Adipocyte (in vitro differentiated cells): ENCODE measurements around the gene MAST4.

ENCODE experiments used
- DNase-seq: peaks from one replicate; pipeline ENCODE4 v3.0.0-alpha.2; 2015; ENCODE audit warnings: low read depth
- H3K27me3 ChIP-seq: replicated peaks from 2 replicates; pipeline ENCODE4 v1.7.0; 2013; ENCODE audit warnings: mild to moderate bottlenecking, low read length, moderate library complexity; ENCODE audit not compliant: control insufficient read depth, insufficient read depth
- H3K36me3 ChIP-seq: 2 replicates; pipeline ENCODE4 v1.7.0; 2013; ENCODE audit warnings: low read length, mild to moderate bottlenecking, moderate library complexity; ENCODE audit not compliant: control insufficient read depth, insufficient read depth, severe bottlenecking
- H3K4me1 ChIP-seq: 2 replicates; pipeline ENCODE4 v1.7.0; 2013; ENCODE audit warnings: mild to moderate bottlenecking, low read length, moderate library complexity; ENCODE audit not compliant: control insufficient read depth, insufficient read depth
- H3K4me3 ChIP-seq: 2 replicates; pipeline ENCODE4 v1.7.0; 2013; ENCODE audit warnings: mild to moderate bottlenecking, low read length, moderate library complexity
- H3K9ac ChIP-seq: 2 replicates; pipeline ENCODE4 v1.7.0; 2013; ENCODE audit warnings: mild to moderate bottlenecking, low read length, moderate library complexity
- H3K9me3 ChIP-seq: 2 replicates; pipeline ENCODE4 v1.7.0; 2013; ENCODE audit warnings: mild to moderate bottlenecking, low read length, moderate library complexity; ENCODE audit not compliant: control insufficient read depth

The MAST4 gene

DNA sequence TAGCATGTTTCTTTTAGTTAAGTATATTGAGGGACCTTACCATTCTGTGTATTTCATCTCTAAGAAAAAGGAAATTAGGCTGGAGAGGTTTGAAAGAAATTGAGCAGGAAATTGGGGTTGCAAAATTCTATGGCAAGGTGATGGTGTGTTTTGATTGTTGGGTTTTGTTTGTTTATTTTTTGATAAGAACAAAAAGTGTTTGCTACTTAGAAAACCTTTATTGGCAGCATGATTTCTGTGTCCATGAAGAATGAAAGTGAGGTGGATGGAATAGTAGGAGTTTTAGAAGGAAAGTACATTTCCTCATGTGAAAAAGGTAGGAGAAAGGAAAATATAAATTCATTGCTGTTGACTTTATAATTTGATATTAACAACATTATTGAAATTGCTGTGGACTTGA, 433.3 kb downstream of the MAST4 start:
- peaks cover 56% of the 10 kb centered on the region for H3K4me1 ChIP-seq
- H3K27me3 ChIP-seq = no peaks in the 10 kb centered on the region
- DNase-seq = no peak
- no peak overlapping the region for H3K9ac ChIP-seq
- no peaks in the 10 kb centered on the region for H3K9me3 ChIP-seq
- no peak overlapping the region for H3K4me3 ChIP-seq
- no peaks in the 10 kb centered on the region for H3K36me3 ChIP-seq

DNA sequence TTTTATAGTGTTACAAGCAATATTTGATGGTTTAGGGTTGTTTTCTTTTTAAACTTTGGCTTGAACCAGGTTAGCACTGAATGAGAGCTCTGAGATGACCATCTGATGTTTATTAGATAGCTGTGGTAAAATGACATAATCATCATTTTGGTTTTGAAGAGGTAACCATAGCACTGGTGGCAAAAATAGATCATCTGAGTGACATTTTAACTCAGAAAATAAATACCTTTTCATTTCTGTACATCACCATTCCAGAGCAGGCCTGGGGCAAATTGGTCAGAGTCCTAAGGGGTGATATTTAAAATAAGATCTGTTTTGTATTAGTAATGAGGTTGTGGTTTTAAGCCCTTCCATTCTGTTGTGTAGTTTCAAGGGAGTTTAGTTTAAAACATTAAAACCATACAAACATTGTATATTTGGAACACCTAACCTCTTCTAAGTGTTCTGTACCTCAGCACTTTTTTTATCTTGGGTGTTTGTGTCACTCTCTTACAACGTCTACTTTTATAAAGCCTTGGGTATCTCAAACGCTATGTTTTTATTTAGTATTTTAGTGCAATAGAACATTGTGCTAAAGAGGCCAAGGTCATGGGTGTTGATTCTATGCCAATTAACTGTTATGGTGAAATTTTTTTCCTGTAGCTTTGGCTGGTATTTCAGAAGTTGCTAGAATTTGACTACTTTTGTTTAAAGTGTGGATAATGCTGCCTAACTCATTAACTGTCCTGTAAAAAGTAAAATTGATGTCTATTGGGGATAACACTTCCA, 434.3 kb downstream of the MAST4 start:
- H3K9ac ChIP-seq = peak overlapping the region; percentile 41
- no peaks in the 10 kb centered on the region for H3K36me3 ChIP-seq
- H3K9me3 ChIP-seq = no peaks in the 10 kb centered on the region
- peak; percentile 41 for DNase-seq
- H3K4me3 ChIP-seq = peak overlapping the region; percentile 36
- peaks cover 60% of the 10 kb centered on the region for H3K4me1 ChIP-seq
- H3K27me3 ChIP-seq = no peaks in the 10 kb centered on the region

DNA sequence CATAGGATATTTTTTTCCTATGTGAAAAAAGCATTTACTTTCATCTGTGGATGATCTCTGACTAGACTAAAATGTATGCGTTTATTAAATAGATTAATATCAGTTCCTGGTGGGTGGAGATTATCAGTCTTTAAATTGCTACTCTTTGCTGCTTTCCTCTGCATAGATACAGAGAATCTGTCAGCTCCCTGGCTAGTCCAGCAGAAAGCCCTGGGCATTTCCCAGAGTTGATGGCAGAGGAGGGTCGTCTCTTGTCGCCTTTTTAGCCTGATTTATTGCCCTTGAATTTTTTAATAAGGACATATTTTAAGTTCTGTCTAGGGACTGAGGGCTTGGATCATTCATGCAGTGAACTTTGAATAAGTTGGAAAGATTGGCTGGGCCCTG, 434.9 kb downstream of the MAST4 start:
- Histone ChIP-seq H3K4me3 (peak overlapping the region; percentile 36), H3K9ac (peak overlapping the region; percentile 41), H3K27me3 (no peaks in the 10 kb centered on the region), H3K36me3 (no peaks in the 10 kb centered on the region), H3K4me1 (peaks cover 59% of the 10 kb centered on the region), H3K9me3 (no peaks in the 10 kb centered on the region)
- no peak for DNase-seq

DNA sequence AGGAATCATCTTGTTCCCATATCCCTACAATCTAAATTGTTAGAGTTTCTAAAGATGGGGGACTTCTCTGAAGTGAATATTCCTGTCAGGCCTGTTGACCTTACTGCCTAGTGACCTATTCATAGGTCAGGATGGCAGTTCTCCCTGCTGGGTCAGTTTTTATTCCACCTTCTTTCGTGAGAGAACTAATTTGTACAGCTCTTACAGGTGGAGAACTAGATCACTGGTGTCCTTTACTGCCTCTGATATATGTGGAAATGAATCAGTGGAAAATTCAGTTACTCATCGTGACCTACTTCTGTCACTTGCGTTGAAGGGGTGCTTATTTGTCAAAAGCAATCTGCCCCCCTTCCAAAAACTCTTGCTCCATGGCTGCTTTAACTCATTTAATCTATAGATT, 435.5 kb downstream of the MAST4 start:
- peaks cover 53% of the 10 kb centered on the region for H3K4me1 ChIP-seq
- no peak overlapping the region for H3K9ac ChIP-seq
- no peaks in the 10 kb centered on the region for H3K36me3 ChIP-seq
- no peaks in the 10 kb centered on the region for H3K27me3 ChIP-seq
- no peak for DNase-seq
- H3K4me3 ChIP-seq = no peak overlapping the region
- no peaks in the 10 kb centered on the region for H3K9me3 ChIP-seq

DNA sequence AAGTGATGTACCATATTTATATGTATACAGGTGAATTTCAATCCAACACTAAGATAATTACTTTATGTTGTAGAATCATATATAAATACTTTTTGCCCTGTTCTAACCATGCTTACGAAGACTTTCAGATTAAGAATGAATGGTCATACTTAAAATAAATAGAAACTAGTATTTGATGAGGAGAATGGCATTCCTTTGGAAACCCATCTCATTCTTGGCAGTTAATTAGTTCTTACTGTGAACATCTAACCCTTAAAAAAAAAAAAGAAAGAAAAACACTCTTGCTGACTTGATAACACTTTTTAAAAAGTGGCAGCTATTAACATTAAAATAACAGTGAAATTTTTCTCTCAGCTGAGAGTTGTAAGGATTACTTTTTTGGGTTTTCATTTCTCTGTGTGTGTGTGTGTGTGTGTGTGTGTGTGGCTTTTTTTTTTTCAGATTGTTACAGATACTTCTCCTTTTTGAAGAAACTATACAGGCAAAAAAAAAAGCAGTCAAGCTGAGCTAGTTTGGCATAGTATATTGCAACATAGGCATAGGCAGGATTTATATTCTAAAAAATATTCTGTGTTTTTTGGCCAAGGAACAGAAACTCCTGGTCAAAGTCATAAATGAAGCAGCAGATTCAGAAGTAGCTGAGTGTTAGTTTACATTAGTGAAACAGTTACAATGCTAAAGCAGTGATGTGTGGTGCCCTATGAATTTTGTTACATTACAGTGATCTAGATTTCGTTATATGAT, 436.9 kb downstream of the MAST4 start:
- Histone ChIP-seq H3K4me1 (peaks cover 56% of the 10 kb centered on the region), H3K9me3 (no peaks in the 10 kb centered on the region), H3K4me3 (peak overlapping the region; percentile 5), H3K36me3 (no peaks in the 10 kb centered on the region), H3K9ac (peak overlapping the region; percentile 25), H3K27me3 (no peaks in the 10 kb centered on the region)
- peak; percentile 85 for DNase-seq

DNA sequence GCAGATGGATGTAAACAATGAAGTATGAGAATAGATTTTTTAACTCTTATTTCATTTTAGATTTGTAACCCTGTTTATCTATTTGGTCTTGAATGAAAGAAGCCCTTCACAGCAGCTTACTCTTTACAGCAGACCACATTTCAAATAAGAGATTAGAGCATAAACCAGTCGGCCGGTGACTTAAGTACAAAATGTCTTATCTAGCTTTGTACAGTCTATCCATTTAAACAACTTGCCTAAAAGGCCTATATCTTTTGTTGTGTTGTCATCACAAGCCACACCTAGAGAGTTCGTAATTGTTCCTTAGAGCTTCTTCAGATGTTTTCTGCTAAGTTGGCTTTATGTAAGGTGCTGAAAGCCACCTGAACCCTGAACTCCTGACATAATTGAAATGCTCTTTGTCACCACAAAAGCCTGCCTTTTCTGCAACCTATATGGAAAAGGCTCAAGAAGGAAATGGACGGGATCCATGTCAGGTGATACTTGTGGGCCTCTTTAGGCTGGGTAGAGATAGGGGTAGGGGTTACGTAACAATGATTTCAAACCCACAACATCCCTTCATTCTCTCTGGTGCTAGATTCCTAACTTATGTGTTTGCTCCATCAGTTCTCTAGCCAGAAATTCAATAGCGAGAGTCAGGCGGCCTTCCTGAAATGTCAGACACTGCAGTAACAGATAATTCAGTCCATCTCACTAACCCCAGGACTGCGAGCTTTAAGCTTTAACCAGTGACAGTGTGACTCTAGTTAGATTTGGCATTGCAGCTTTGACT, 437.9 kb downstream of the MAST4 start:
- no peak for DNase-seq
- Histone ChIP-seq H3K36me3 (no peaks in the 10 kb centered on the region), H3K9ac (peak overlapping the region; percentile 25), H3K27me3 (no peaks in the 10 kb centered on the region), H3K4me3 (peak overlapping the region; percentile 5), H3K4me1 (peaks cover 58% of the 10 kb centered on the region), H3K9me3 (no peaks in the 10 kb centered on the region)

DNA sequence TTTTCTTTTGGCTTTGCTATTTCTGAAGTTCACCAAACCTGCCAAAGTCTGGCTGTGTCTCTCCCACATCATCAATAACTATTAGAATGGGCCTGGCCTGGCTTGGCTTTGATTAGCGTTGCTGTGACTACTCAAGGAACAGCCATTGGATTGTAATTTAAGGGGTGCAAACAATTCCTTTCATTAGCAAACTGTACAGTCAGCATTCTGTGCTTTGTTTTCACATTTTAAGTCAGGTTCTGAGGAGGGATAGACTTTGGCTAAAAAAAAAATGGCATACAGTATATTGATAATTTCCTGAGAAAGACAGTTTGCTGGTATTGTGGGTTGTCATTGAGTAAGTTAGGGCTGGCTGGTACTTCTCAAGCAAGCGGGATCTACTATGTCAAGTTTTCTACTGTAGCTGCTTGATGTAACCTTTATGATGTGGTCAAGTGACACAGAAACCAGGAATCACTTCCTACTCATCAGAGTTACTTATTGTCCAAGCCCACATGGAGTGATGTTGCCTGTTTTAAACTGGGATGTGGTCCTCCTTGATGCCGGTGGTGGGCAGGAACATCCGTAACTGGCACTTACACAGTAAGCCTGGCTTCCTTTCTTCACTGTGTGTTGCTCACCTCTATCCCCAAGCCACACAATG, 439.0 kb downstream of the MAST4 start:
- H3K4me1 ChIP-seq = peaks cover 62% of the 10 kb centered on the region
- no peaks in the 10 kb centered on the region for H3K27me3 ChIP-seq
- H3K9ac ChIP-seq = no peak overlapping the region
- no peak overlapping the region for H3K4me3 ChIP-seq
- no peak for DNase-seq
- no peaks in the 10 kb centered on the region for H3K9me3 ChIP-seq
- H3K36me3 ChIP-seq = no peaks in the 10 kb centered on the region

DNA sequence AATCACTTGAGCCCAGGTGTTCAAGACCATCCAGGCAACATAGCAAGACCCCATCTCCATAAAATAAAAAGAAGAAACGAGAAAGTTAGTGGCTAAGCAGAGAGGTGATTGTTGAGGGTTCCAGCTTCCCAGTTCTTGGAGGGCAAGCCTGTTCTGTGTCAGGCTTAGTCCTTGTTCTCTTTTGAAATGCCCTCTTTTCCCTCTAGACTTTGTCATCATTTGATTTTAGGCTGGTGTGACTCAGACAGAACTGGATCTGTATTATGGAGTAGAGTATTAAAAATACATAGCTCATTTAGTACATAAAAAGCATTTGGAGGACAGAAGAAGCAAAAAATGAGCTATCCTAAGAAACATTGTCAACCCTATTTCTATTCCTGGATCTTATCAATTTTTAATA, 441.0 kb downstream of the MAST4 start:
- Histone ChIP-seq H3K27me3 (no peaks in the 10 kb centered on the region), H3K4me1 (peaks cover 42% of the 10 kb centered on the region), H3K36me3 (no peaks in the 10 kb centered on the region), H3K9me3 (no peaks in the 10 kb centered on the region), H3K4me3 (no peak overlapping the region), H3K9ac (no peak overlapping the region)
- no peak for DNase-seq

DNA sequence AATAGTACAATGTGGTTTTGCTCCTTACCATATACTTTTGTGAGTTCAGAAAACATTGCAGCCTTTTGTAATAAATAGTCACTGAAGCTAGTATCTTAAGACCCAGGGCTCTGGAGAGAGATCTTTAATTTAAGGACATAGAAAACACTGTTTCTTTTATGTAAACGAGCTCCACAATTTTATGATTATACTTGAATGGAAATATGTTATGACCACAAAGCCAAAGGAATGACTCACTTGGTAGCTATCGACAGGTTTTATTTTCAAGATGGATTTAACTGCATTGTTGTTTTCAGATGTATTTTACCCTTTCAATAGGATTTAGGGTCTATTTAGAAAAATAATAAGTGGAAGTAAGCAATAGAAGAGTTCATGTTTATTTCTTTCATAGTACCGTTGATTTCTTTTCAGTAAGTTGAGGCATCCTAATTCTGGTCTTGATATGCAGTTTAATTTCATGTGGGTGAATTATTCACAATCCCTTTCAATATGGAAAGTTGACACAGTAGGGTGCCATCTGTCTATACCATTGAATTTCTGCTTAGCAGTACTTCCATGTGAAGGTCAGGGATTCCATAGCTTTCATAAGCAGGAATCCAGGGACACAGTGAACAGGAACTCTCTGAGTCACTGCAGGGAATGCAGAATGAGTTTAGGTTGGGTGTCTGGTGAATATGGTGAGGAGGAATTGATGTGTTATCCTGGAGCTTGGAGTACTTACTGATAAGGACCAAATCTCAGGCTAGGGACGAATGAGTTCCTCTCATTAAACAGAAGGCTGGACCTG, 442.8 kb downstream of the MAST4 start:
- Histone ChIP-seq H3K4me3 (no peak overlapping the region), H3K9ac (no peak overlapping the region), H3K27me3 (no peaks in the 10 kb centered on the region), H3K36me3 (no peaks in the 10 kb centered on the region), H3K9me3 (no peaks in the 10 kb centered on the region), H3K4me1 (peaks cover 32% of the 10 kb centered on the region)
- DNase-seq = peak; percentile 62

DNA sequence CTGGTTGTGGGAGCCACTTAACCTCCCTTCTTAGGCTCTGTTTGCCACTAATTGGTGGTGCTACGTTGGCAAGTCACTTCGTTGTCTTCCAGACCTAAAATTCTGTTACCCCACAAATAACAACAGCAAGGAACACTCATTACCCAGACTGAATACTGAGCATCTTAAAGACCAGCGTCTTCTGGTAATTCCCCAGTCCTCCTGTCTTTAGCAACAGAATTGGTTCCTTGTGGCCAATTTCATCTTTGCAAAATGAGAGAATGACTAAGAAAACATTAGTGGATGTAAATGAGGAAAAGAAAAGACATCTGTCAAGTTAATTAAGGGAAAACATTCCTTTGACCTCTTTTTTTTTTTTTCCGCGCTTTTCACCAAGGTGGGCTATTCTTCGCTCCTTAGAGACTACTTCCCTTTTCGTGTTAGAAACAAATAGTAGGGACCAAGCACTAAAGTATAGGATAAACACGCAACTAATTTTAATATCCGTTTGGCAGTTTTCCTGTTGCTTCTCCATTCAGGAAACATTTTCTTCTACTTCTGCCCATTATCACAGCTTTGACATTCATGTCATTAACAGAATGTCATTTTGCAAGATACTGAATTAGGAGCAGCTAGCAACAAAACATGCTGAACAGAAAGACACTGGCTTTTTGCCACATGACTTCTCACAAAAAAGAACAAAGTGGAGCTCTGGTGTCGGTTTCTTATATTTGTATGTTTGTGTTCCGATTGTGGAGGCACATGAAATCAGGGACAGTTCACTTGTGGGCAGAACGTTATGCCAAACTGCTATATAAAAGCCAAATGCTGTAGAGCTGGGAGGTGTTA, 446.2 kb downstream of the MAST4 start:
- no peak for DNase-seq
- no peaks in the 10 kb centered on the region for H3K27me3 ChIP-seq
- no peak overlapping the region for H3K9ac ChIP-seq
- no peaks in the 10 kb centered on the region for H3K36me3 ChIP-seq
- no peaks in the 10 kb centered on the region for H3K9me3 ChIP-seq
- peaks cover 29% of the 10 kb centered on the region for H3K4me1 ChIP-seq
- no peak overlapping the region for H3K4me3 ChIP-seq
